ENCODE results near the gene LRRN4.

- TF ChIP-seq, protein P1, sequence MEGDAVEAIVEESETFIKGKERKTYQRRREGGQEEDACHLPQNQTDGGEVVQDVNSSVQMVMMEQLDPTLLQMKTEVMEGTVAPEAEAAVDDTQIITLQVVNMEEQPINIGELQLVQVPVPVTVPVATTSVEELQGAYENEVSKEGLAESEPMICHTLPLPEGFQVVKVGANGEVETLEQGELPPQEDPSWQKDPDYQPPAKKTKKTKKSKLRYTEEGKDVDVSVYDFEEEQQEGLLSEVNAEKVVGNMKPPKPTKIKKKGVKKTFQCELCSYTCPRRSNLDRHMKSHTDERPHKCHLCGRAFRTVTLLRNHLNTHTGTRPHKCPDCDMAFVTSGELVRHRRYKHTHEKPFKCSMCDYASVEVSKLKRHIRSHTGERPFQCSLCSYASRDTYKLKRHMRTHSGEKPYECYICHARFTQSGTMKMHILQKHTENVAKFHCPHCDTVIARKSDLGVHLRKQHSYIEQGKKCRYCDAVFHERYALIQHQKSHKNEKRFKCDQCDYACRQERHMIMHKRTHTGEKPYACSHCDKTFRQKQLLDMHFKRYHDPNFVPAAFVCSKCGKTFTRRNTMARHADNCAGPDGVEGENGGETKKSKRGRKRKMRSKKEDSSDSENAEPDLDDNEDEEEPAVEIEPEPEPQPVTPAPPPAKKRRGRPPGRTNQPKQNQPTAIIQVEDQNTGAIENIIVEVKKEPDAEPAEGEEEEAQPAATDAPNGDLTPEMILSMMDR (IDR thresholded peaks at IDR 0.05) = no peak
- TF ChIP-seq POLR2A (IDR thresholded peaks at IDR 0.05) = no peak
These were observed 19.5 kb downstream of the LRRN4 start for GRCh38 chr20:6034134-6034969.

Data from testis (tissue), 2 donors.